ENCODE results near the gene PYROXD2. TPM values are rescaled to one million over a fixed set of nuclear protein-coding genes. Genes with fewer than 3 reads are reported as not detected.

The PYROXD2 gene
- polyA plus RNA-seq (2012; ENCODE audit: insufficient read depth, insufficient read length): 8.9 TPM

GRCh38 chr10:98414932-98415730, at the start of gene PYROXD2:
Gene PYROXD2, minus strand, starts transcription at chr10:98415182. Its CDS starts 47 bp downstream, at chr10:98415135.
- peak within 1 kb of the TSS; percentile 80 for H3K4me3 ChIP-seq (ENCODE audit: low read length)
- DNase-seq (ENCODE audit: low read depth, low spot score): peak; percentile 83

- H3K4me3 ChIP-seq (ENCODE audit: low read length): no peak overlapping the region
- no peak for DNase-seq (ENCODE audit: low read depth, low spot score)
These were observed 49.2 kb upstream of the PYROXD2 start for GRCh38 chr10:98463976-98464754.

DNA sequence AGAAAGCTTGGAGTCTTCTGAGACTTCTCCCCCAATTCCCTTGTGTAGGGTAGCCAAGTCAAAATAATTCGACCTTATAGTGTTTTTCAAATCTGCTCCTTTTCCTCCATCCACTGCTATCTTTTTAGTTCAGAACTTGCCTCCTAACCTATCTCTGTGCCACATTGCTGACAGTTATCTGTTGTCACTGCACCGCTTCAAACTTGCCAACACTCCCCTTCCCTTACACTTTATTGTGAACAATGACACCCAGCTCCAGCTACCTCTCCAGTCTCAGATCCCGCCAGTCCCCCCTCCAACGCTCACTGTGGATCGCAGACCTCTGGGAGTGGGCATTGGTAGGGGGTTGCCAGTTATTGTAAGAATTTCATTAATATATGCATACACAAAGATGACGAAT, 48.0 kb upstream of the PYROXD2 start:
- H3K4me3 ChIP-seq (ENCODE audit: low read length): no peak overlapping the region
- no peak for DNase-seq (ENCODE audit: low read depth, low spot score)

DNA sequence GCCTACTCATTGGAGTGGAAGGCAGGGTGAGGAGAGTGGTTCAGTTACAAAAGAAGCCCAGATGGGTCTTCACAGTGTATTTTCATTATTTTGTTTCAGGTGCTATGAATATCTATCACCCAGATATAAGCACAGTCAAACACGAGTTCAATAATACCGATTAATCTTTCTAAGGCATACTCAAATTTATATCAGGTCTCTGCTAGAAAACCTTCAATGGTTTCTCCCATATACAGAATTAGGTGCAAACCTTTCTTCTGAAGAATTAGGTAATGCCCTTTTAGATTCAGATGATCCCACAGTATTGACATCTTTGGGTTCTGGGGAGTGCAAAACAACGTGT, 46.5 kb upstream of the PYROXD2 start:
- DNase-seq (ENCODE audit: low read depth, low spot score): no peak
- H3K4me3 ChIP-seq (ENCODE audit: low read length): no peak overlapping the region

GRCh38 chr10:98460837-98461499, 46.0 kb upstream of the PYROXD2 start:
- no peak for DNase-seq (ENCODE audit: low read depth, low spot score)
- no peak overlapping the region for H3K4me3 ChIP-seq (ENCODE audit: low read length)

GRCh38 chr10:98458809-98459784, 44.1 kb upstream of the PYROXD2 start:
- no peak for DNase-seq (ENCODE audit: low read depth, low spot score)
- no peak overlapping the region for H3K4me3 ChIP-seq (ENCODE audit: low read length)

- DNase-seq (ENCODE audit: low read depth, low spot score): no peak
- H3K4me3 ChIP-seq (ENCODE audit: low read length): no peak overlapping the region
These were observed 42.7 kb upstream of the PYROXD2 start for GRCh38 chr10:98457721-98458120.

GRCh38 chr10:98456686-98457482, 41.9 kb upstream of the PYROXD2 start:
- no peak overlapping the region for H3K4me3 ChIP-seq (ENCODE audit: low read length)
- DNase-seq (ENCODE audit: low read depth, low spot score): no peak

- no peak for DNase-seq (ENCODE audit: low read depth, low spot score)
- no peak overlapping the region for H3K4me3 ChIP-seq (ENCODE audit: low read length)
These were observed 41.1 kb upstream of the PYROXD2 start for GRCh38 chr10:98456043-98456570.

- no peak for DNase-seq (ENCODE audit: low read depth, low spot score)
- no peak overlapping the region for H3K4me3 ChIP-seq (ENCODE audit: low read length)
These were observed 38.7 kb upstream of the PYROXD2 start for GRCh38 chr10:98453729-98454128.

DNA sequence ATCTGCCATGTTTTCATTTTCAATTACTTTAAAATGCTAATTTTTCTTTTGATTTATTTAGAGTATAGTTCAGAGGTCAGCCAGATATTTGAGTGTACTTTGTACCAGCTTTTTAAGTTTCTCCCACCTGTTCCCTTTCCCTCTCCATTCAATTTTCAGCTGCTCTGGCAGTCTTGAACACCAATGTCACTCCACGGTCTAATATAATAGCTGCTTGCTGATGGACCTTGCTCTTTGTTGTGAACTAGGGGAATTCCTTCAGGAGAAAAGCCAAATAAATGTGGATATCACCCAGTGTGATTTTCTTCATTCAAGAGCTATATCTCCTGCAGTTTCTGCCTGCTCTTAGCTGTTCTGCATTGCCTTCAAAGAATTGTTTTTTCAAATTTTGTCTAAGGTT, 35.6 kb upstream of the PYROXD2 start:
- no peak for DNase-seq (ENCODE audit: low read depth, low spot score)
- H3K4me3 ChIP-seq (ENCODE audit: low read length): no peak overlapping the region

DNA sequence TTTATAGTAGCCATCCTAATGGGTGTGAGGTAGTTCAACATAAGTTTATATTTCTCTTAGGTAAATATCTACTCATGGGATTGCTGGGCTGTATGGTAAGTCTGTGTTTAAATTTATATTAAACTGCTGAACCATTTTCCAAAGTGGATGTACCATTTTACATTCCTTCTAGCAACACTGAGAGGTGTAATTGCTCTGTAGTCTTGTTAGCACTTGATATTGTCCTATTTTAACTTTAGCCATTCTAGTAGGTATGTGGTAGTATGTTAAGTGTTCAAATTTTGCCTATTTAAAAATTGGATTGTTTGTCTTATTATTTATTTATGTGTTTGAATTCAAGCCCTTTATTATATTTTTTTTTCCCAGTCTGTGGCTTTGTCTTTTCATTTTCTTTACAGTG, 34.3 kb upstream of the PYROXD2 start:
- no peak for DNase-seq (ENCODE audit: low read depth, low spot score)
- H3K4me3 ChIP-seq (ENCODE audit: low read length): no peak overlapping the region

DNA sequence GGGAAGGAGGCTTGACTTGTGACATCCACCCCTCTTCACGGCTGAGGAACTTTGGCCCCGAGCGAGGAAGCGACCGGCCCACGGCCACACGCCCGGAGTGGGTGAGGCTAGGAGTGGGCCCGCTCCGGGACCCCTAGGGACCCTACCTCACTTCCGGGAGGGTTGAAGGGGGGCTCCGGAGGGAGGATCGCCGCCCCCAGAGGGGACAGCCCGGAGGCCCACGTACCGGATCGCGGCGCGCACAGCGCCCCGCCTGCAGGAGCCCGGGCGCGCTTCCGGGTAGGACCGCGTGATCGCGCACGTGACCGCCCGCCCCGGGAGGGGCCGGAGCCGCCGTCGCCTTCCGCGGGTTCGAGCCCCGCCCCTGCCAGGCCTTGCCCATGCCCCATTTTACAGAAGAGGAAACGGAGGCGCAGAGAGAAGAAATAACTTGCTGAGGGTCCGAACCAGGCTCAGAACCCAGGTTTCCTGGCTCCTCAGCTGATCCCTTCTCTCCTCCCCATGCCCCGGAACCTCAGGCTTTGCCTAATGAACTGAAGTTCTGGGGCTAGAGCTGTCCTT, 31.8 kb upstream of the PYROXD2 start, which contains the start of gene HPS1:
TSS of gene HPS1 (minus strand) at position 275 of the 561 bp plus-strand sequence. CDS start 3,695 bp downstream, outside the sequence.
- peak; percentile 63 for DNase-seq (ENCODE audit: low read depth, low spot score)
- peak within 1 kb of the TSS; percentile 79 for H3K4me3 ChIP-seq (ENCODE audit: low read length)

GRCh38 chr10:98446151-98446660, 31.2 kb upstream of the PYROXD2 start:
- peak overlapping the region; percentile 79 for H3K4me3 ChIP-seq (ENCODE audit: low read length)
- DNase-seq (ENCODE audit: low read depth, low spot score): no peak

DNA sequence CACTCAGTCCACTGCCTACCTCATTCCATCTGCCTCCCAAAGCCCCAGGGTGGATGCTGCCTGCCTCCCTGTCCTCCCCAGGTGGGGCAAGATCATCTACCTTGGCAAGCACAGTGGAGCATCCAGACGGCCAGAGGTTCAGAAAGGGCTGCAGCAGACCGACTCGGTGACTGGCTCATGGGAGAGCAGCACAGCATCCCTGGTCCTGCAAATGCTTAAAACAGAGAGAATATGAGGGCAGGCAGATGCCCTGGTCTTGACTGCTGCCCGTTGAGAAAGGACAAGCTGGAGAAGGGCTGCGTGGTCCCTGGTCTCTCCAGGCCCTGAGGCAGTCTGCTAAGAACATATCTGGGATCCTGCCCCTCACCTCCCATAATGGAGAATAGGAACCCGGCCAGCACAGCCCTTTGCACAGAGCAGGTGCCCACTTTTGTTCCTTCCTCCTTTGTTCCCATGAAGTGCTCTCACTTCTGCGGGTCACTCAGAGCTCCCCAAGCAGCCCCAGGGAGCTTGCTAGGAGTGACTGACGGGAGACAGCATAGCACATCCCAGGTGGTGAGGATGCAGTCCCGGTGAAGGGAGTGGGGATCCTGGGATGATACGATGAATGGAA, 30.3 kb upstream of the PYROXD2 start:
- no peak for DNase-seq (ENCODE audit: low read depth, low spot score)
- H3K4me3 ChIP-seq (ENCODE audit: low read length): peak overlapping the region; percentile 79

GRCh38 chr10:98444314-98445006, 29.5 kb upstream of the PYROXD2 start:
- no peak overlapping the region for H3K4me3 ChIP-seq (ENCODE audit: low read length)
- DNase-seq (ENCODE audit: low read depth, low spot score): no peak

Measured in Jurkat, Clone E6-1 (cell line).